Neural crest cell (in vitro differentiated cells): ENCODE data around the gene ANO1. TPM values are rescaled to one million over a fixed set of nuclear protein-coding genes. Genes with fewer than 3 reads are reported as not detected.

Experiments used
- DNase-seq: peaks from one replicate; pipeline ENCODE4 v3.0.0; 2021; ENCODE audit warnings: low read depth, mixed read lengths, low spot score
- H3K27ac Mint-ChIP-seq: one replicate; pipeline ENCODE4 v1.8.0; 2021; ENCODE audit warnings: mild to moderate bottlenecking, mixed read lengths; ENCODE audit not compliant: unreplicated experiment
- H3K27me3 Mint-ChIP-seq: 2 replicates; pipeline ENCODE4 v1.8.0; 2021; ENCODE audit warnings: low read depth, mild to moderate bottlenecking, mixed read lengths
- H3K36me3 Mint-ChIP-seq: 2 replicates; pipeline ENCODE4 v1.8.0; 2021; ENCODE audit warnings: low read depth, mild to moderate bottlenecking, mixed read lengths
- H3K4me1 Mint-ChIP-seq: 2 replicates; pipeline ENCODE4 v1.8.0; 2021; ENCODE audit warnings: mixed read lengths
- H3K4me3 Mint-ChIP-seq: one replicate; pipeline ENCODE4 v1.8.0; 2021; ENCODE audit warnings: mild to moderate bottlenecking, mixed read lengths
- H3K9me3 Mint-ChIP-seq: 2 replicates; pipeline ENCODE4 v1.8.0; 2021; ENCODE audit warnings: mixed read lengths
- total RNA-seq: library from RNA; stranded (reverse); gene quantifications from 2 replicates; pipeline ENCODE4 v1.2.1, GENCODE V29; 2021
- TF ChIP-seq, protein P1 (sequence below): fragments of 200-600 bp; sonication (generic); conservative IDR thresholded peaks from 2 replicates; pipeline ENCODE4 v1.5.0; 2021; ENCODE audit warnings: antibody characterized with exemption, mild to moderate bottlenecking

ANO1 gene
- total RNA-seq, 1 donor from 2014 or later, result not detected

DNA sequence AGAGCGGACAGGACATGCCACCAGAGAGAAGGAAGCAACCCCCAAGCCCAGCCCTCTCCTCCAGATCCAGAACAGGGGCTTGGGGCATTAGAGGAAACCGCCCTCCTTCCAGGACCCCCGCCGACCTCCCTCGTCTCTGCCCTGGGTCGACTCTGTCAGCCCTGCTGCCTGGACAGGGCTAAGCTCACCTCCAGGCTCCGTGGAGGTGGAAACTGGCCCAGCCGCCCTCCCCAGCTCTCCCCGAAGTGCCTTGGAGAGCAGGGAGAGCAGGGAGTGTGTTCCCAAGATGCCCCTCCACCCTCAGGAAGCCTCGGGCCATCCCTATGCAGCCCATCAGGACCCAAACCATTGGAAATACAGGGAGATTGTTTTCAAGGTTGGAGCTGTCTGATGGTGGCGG is 26.8 kb downstream of the ANO1 start:
- Mint-ChIP-seq H3K27ac (no peak overlapping the region), H3K36me3 (no peaks in the 10 kb centered on the region), H3K4me1 (peaks cover 27% of the 10 kb centered on the region), H3K27me3 (peaks cover 7% of the 10 kb centered on the region), H3K9me3 (no peaks in the 10 kb centered on the region), H3K4me3 (no peak overlapping the region)
- TF ChIP-seq, protein P1, sequence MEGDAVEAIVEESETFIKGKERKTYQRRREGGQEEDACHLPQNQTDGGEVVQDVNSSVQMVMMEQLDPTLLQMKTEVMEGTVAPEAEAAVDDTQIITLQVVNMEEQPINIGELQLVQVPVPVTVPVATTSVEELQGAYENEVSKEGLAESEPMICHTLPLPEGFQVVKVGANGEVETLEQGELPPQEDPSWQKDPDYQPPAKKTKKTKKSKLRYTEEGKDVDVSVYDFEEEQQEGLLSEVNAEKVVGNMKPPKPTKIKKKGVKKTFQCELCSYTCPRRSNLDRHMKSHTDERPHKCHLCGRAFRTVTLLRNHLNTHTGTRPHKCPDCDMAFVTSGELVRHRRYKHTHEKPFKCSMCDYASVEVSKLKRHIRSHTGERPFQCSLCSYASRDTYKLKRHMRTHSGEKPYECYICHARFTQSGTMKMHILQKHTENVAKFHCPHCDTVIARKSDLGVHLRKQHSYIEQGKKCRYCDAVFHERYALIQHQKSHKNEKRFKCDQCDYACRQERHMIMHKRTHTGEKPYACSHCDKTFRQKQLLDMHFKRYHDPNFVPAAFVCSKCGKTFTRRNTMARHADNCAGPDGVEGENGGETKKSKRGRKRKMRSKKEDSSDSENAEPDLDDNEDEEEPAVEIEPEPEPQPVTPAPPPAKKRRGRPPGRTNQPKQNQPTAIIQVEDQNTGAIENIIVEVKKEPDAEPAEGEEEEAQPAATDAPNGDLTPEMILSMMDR, result no peak
- no peak for DNase-seq

DNA sequence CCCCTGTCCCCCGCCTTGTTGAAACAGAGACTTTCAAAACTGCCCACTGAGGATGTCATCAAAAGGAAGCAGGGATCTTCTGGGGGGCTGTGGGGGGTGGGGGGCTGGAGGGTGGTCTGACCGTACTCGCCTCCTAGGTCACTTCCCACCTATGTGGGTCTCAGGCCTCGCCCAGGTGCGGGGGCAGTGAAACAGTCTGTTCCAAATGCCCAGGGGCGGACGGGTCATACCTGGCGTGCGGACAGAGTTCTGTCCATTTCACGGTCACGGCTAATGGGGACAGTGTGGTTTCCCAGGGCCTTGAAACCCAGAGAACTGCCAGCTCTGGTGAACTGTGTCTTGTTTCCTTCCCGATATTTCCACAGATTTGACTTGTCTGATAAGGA is 27.2 kb downstream of the ANO1 start:
- no peak overlapping the region for H3K4me3 Mint-ChIP-seq
- TF ChIP-seq, protein P1, result no peak
- H3K27me3 Mint-ChIP-seq, result peaks cover 7% of the 10 kb centered on the region
- H3K36me3 Mint-ChIP-seq, result no peaks in the 10 kb centered on the region
- H3K27ac Mint-ChIP-seq, result no peak overlapping the region
- DNase-seq, result no peak
- H3K4me1 Mint-ChIP-seq, result peaks cover 27% of the 10 kb centered on the region
- no peaks in the 10 kb centered on the region for H3K9me3 Mint-ChIP-seq

DNA sequence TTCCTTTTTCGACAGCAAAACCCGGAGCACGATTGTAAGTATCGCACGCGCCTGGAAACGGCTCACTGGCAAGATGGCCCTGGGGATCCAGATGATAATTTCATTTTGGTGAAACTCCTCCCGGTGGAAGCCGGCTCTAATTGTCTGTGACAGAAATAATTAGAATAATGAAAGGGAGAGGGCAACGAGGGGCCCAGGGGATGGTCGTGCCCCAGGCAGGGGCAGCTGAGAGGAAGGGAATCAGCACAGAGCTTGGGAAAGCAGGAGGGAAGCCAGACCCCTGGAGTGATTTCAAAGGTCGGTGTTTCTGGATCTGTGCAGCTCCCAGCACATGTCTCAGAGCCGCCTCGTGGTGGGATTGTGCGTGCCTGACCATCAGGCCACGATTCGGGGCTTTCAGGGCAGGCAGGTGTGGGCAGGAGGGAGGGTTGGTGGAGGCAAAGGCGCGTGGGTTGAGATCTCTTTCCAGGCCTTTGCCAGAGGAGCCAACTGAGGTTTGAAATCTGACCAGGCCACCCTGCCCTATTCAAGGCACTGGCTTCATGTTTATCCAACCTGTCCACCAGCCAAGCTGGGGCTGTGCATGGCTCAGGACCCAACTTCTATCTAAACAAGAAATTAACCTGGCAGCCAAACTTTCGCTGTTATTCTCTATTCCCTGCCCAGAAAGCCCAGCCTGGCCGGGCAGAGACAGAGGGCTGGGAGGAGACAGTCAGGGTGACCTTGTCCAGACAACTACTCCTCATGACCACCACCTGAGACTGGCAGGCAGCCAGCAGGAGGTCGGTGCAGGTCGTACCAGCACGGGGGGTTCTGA is 27.8 kb downstream of the ANO1 start:
- peaks cover 33% of the 10 kb centered on the region for H3K4me1 Mint-ChIP-seq
- no peak for DNase-seq
- H3K36me3 Mint-ChIP-seq, result no peaks in the 10 kb centered on the region
- no peaks in the 10 kb centered on the region for H3K9me3 Mint-ChIP-seq
- H3K4me3 Mint-ChIP-seq, result no peak overlapping the region
- H3K27me3 Mint-ChIP-seq, result peaks cover 7% of the 10 kb centered on the region
- H3K27ac Mint-ChIP-seq, result peak overlapping the region; percentile 67
- TF ChIP-seq, protein P1, result no peak

DNA sequence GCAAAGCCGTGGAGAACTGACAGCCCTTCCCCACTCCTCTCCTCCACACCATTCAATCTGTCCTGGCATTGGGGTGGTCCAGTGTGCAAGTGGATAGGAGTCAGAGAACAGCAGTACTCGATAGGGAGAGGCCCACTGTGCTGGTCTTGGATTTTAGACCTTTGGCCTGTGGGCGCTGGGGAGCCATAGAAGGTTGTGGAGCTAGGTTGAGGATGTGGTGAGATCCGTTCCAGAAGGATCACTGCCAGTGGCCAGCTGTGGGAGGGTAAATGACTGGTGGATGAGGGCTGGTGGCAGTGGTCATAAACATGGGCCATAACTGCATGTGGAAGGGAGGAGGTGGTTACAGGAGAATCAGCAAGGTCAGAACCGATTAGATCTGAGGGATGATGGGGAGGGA is 28.6 kb downstream of the ANO1 start:
- Mint-ChIP-seq H3K9me3 (no peaks in the 10 kb centered on the region), H3K4me3 (no peak overlapping the region), H3K36me3 (no peaks in the 10 kb centered on the region), H3K4me1 (peaks cover 41% of the 10 kb centered on the region), H3K27ac (no peak overlapping the region), H3K27me3 (peaks cover 7% of the 10 kb centered on the region)
- no peak for DNase-seq
- TF ChIP-seq, protein P1, result no peak

DNA sequence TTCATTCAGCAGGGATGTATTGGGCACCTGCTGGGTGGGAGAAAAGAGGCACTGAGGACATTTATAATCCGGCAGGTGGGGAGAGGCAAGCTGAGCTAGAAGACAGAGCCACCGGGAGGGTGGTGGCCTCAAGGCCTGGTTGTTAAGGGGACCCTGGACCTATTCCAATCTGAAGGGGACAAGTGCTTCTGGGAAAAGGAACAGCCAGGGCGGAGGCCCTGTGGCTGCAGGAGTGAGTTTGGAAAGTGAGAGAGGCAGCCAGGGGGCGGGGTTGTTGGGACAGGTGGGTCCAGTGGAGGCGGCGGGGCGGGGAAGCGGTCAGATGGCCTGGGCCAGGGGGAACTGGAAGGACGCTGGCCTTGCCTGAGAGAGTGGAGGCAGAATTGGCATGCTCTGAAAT is 29.1 kb downstream of the ANO1 start:
- H3K4me1 Mint-ChIP-seq, result peaks cover 46% of the 10 kb centered on the region
- H3K36me3 Mint-ChIP-seq, result no peaks in the 10 kb centered on the region
- no peak overlapping the region for H3K4me3 Mint-ChIP-seq
- peaks cover 7% of the 10 kb centered on the region for H3K27me3 Mint-ChIP-seq
- H3K27ac Mint-ChIP-seq, result no peak overlapping the region
- TF ChIP-seq, protein P1, result no peak
- no peaks in the 10 kb centered on the region for H3K9me3 Mint-ChIP-seq
- DNase-seq, result no peak
